Measurements from ENCODE around the gene GPR63. TPM values are rescaled to one million over a fixed set of nuclear protein-coding genes. Genes with fewer than 3 reads are reported as not detected.

The GPR63 gene
- polyA plus RNA-seq, 1 experiment: 1.6 TPM

DNA sequence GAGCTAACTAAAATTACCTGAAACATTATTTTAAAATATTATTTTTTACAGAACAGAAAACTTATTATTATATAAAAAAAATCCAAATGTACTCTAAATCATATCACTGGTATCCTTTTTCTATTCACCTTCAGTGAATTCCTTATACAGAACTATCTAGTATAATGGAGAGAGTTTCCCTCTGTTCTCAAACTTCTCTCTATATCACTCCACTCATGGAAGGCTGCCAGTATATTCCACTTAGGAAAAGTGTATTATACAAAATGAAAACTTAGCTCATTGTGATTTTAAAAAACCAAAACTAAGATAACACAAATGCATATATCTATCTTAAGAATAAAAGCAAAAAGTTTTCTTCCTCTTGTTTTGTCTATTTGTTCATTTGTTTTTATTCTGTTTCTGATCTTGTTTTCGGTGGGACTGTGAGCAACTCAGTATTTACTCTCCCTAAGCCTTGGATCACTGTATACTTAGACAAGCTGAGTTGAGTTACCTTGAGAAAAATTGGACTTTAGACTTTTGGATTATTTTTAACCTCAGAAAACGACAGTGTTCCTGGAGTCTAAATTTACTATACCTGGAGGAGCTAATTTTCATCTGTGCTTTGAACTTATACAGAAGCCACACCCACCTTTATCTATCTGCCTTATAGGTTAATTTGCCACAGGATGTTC lies 61.4 kb downstream of the GPR63 start:
- TF ChIP-seq CTCF (IDR thresholded peaks at IDR 0.05; ENCODE audit: low read depth, low read length): no peak
- CTCF ChIA-PET: no interaction called here
- no peaks in the 10 kb centered on the region for H3K9me3 ChIP-seq (ENCODE audit: control insufficient read depth, insufficient read depth, low read length)
- H3K4me3 ChIP-seq (ENCODE audit: low read depth, low read length): no peak overlapping the region
- no peak for DNase-seq (ENCODE audit: low read depth, low spot score)
- POLR2A ChIA-PET: no interaction called here
- no peaks in the 10 kb centered on the region for H3K27me3 ChIP-seq (ENCODE audit: control insufficient read depth, insufficient read depth, low read length)
- no peak overlapping the region for H3K27ac ChIP-seq (ENCODE audit: low read depth, low read length)

DNA sequence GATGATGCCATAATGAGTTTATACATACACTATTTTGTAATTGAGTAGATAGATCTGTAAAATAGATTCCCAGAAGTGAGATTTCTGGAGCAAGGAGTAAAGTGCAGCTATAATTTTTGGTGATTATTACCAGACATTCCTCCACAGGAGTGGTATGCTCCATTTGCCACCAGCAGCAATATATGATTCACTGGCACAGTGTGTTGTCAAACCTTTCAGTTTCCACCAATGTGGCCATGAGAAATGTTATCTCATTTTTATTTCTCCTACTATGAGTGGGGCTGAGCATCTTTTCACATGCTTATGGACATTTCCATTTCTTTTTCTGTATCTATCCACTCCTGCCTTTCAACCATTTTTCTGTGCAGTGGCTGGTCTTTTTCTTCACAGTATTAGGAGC lies 70.5 kb downstream of the GPR63 start:
- H3K4me3 ChIP-seq (ENCODE audit: low read depth, low read length): no peak overlapping the region
- no peak for TF ChIP-seq CTCF (IDR thresholded peaks at IDR 0.05; ENCODE audit: low read depth, low read length)
- no peak for DNase-seq (ENCODE audit: low read depth, low spot score)
- no peaks in the 10 kb centered on the region for H3K9me3 ChIP-seq (ENCODE audit: control insufficient read depth, insufficient read depth, low read length)
- ChIA-PET CTCF (no interaction called here), POLR2A (no interaction called here)
- H3K27me3 ChIP-seq (ENCODE audit: control insufficient read depth, insufficient read depth, low read length): no peaks in the 10 kb centered on the region
- H3K27ac ChIP-seq (ENCODE audit: low read depth, low read length): no peak overlapping the region

DNA sequence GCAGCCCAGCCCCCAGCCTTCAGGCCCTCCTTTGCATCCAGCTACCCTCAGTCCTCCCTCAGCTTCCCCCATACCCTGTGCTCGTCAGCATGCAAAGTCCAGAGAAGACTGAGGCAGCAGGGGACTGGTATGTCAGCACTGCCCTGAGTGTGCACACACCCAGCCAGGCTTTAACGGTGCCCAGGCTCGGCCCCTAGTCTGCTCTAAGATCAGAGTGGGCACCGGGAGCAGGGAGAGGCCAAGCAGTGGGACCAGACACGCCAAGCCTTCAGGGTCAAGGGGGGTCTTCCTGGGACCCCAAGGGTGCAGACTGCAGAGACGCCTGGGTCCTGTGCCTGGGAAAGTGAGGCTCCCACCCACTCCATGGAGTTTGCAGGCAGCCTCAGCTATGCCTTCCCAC lies 74.7 kb downstream of the GPR63 start:
- Histone ChIP-seq H3K9me3 (ENCODE audit: control insufficient read depth, insufficient read depth, low read length) (no peaks in the 10 kb centered on the region), H3K27me3 (ENCODE audit: control insufficient read depth, insufficient read depth, low read length) (no peaks in the 10 kb centered on the region), H3K4me3 (ENCODE audit: low read depth, low read length) (no peak overlapping the region), H3K27ac (ENCODE audit: low read depth, low read length) (no peak overlapping the region)
- no peak for TF ChIP-seq CTCF (IDR thresholded peaks at IDR 0.05; ENCODE audit: low read depth, low read length)
- CTCF ChIA-PET: no interaction called here
- POLR2A ChIA-PET: no interaction called here
- no peak for DNase-seq (ENCODE audit: low read depth, low spot score)

- no peak for TF ChIP-seq CTCF (IDR thresholded peaks at IDR 0.05; ENCODE audit: low read depth, low read length)
- no peak overlapping the region for H3K4me3 ChIP-seq (ENCODE audit: low read depth, low read length)
- no peaks in the 10 kb centered on the region for H3K9me3 ChIP-seq (ENCODE audit: control insufficient read depth, insufficient read depth, low read length)
- no peaks in the 10 kb centered on the region for H3K27me3 ChIP-seq (ENCODE audit: control insufficient read depth, insufficient read depth, low read length)
- H3K27ac ChIP-seq (ENCODE audit: low read depth, low read length): no peak overlapping the region
- CTCF ChIA-PET: no interaction called here
- POLR2A ChIA-PET: no interaction called here
- DNase-seq (ENCODE audit: low read depth, low spot score): no peak
These were observed 75.5 kb downstream of the GPR63 start for GRCh38 chr6:96761794-96762193.

- Histone ChIP-seq H3K27me3 (ENCODE audit: control insufficient read depth, insufficient read depth, low read length) (no peaks in the 10 kb centered on the region), H3K4me3 (ENCODE audit: low read depth, low read length) (no peak overlapping the region), H3K27ac (ENCODE audit: low read depth, low read length) (no peak overlapping the region), H3K9me3 (ENCODE audit: control insufficient read depth, insufficient read depth, low read length) (no peaks in the 10 kb centered on the region)
- DNase-seq (ENCODE audit: low read depth, low spot score): no peak
- CTCF ChIA-PET: no interaction called here
- TF ChIP-seq CTCF (IDR thresholded peaks at IDR 0.05; ENCODE audit: low read depth, low read length): no peak
- POLR2A ChIA-PET: no interaction called here
These were observed 77.1 kb downstream of the GPR63 start for GRCh38 chr6:96760153-96760687.
